T47D (cell line): Measurements from ENCODE around the gene HNRNPM.
"Not testable (repeated sequence)": the region's sequence is repeated elsewhere in the genome, so short reads cannot be mapped to it uniquely, and the experiment has no call there.

Experiments
- DNase-seq, 2 experiments: peaks; one replicate each; pipeline versions ENCODE4 v3.0.0 to v3.0.0-alpha.2; 2011 to 2012; ENCODE audit warnings: low read depth in 1 of 2, low spot score in 1 of 2
- JUND ChIP-seq: IDR thresholded peaks from 2 replicates; pipeline ENCODE4 v1.6.1; 2012; ENCODE audit warnings: low read depth
- in situ Hi-C: cut with HindIII; loops from 2 replicates; pipeline ENCODE4 v1.10.0; 2016; ENCODE audit warnings: low sequenced_read_pairs, low pct_unique_long_range_greater_than_20kb

The HNRNPM gene

GRCh38 chr19:8503510-8503909, 58.7 kb downstream of the HNRNPM start:
- no peak for DNase-seq
- TF ChIP-seq JUND: no peak
- in situ Hi-C loops: no loop called here

- no peak for TF ChIP-seq JUND
- DNase-seq: no peak
- in situ Hi-C loops: no loop called here
Observed at GRCh38 chr19:8504171-8504570, 59.4 kb downstream of the HNRNPM start.

- in situ Hi-C loops: no loop called here
- no peak for TF ChIP-seq JUND
- no peak for DNase-seq
Observed at GRCh38 chr19:8504919-8505318, 60.1 kb downstream of the HNRNPM start.

- DNase-seq: peak; percentile 71 to 87
- in situ Hi-C loops: no loop called here
- no peak for TF ChIP-seq JUND
Observed at GRCh38 chr19:8505680-8506401, 61.1 kb downstream of the HNRNPM start.

- no peak for DNase-seq
- no peak for TF ChIP-seq JUND
- in situ Hi-C loops: no loop called here
Observed at GRCh38 chr19:8506402-8506957, 61.7 kb downstream of the HNRNPM start.

GRCh38 chr19:8510589-8511115, 65.9 kb downstream of the HNRNPM start:
- in situ Hi-C loops: no loop called here
- TF ChIP-seq JUND: no peak

GRCh38 chr19:8511573-8512101, 66.9 kb downstream of the HNRNPM start:
- no peak for DNase-seq
- TF ChIP-seq JUND: no peak
- in situ Hi-C loops: no loop called here

More at GRCh38 chr19:8510589-8511115, 65.9 kb downstream of the HNRNPM start:
- no peak for DNase-seq

- in situ Hi-C loops: no loop called here
- DNase-seq: peak; percentile 79 to 80
Observed at GRCh38 chr19:8512115-8512967, 67.6 kb downstream of the HNRNPM start.

GRCh38 chr19:8513036-8513686, 68.4 kb downstream of the HNRNPM start:
- DNase-seq: no peak
- in situ Hi-C loops: no loop called here
- TF ChIP-seq JUND: no peak

More at GRCh38 chr19:8512115-8512967, 67.6 kb downstream of the HNRNPM start:
- no peak for TF ChIP-seq JUND

- in situ Hi-C loops: no loop called here
- no peak for TF ChIP-seq JUND
Observed at GRCh38 chr19:8513687-8514504, 69.1 kb downstream of the HNRNPM start, which contains the start of gene ZNF414. Gene ZNF414, minus strand, starts transcription at chr19:8514167. Its CDS starts 121 bp downstream, at chr19:8514046.

GRCh38 chr19:8514505-8515009, 69.8 kb downstream of the HNRNPM start:
- in situ Hi-C loops, DNase-seq: not testable (repeated sequence)

More at GRCh38 chr19:8513687-8514504, 69.1 kb downstream of the HNRNPM start, which contains the start of gene ZNF414:
- DNase-seq: peak; percentile 96 to 97
